Stomach smooth muscle (tissue), 2 donors: ENCODE data around the gene AQR.
"Not testable (repeated sequence)": the region's sequence is repeated elsewhere in the genome, so short reads cannot be mapped to it uniquely, and the experiment has no call there.

Source experiments
- H3K27ac ChIP-seq: one replicate; pipeline ENCODE4 v1.7.0; 2013; ENCODE audit warnings: mild to moderate bottlenecking, low read length, inconsistent platforms
- H3K27me3 ChIP-seq, 2 donors: one replicate each; pipeline ENCODE4 v1.7.0; 2013; ENCODE audit warnings: low read length in 2 of 2; ENCODE audit not compliant: insufficient read depth in 2 of 2, control insufficient read depth in 1 of 2
- H3K36me3 ChIP-seq, 2 donors: one replicate each; pipeline ENCODE4 v1.7.0; 2013; ENCODE audit warnings: low read length in 2 of 2; ENCODE audit not compliant: control insufficient read depth in 2 of 2, insufficient read depth in 2 of 2
- H3K4me1 ChIP-seq: one replicate; pipeline ENCODE4 v1.7.0; 2013; ENCODE audit warnings: low read length; ENCODE audit not compliant: control insufficient read depth, insufficient read depth
- H3K4me3 ChIP-seq, 2 donors: one replicate each; pipeline ENCODE4 v1.7.0; 2013; ENCODE audit warnings: low read length in 2 of 2
- H3K9ac ChIP-seq, 2 donors: one replicate each; pipeline ENCODE4 v1.7.0; 2013; ENCODE audit warnings: low read length in 2 of 2, mild to moderate bottlenecking in 1 of 2
- H3K9me3 ChIP-seq, 2 donors: one replicate each; pipeline ENCODE4 v1.7.0; 2013; ENCODE audit warnings: low read length in 2 of 2; ENCODE audit not compliant: control insufficient read depth in 2 of 2
- donor health status: healthy.
- donor health status: Pancreatic carcinoma.

Gene AQR

DNA sequence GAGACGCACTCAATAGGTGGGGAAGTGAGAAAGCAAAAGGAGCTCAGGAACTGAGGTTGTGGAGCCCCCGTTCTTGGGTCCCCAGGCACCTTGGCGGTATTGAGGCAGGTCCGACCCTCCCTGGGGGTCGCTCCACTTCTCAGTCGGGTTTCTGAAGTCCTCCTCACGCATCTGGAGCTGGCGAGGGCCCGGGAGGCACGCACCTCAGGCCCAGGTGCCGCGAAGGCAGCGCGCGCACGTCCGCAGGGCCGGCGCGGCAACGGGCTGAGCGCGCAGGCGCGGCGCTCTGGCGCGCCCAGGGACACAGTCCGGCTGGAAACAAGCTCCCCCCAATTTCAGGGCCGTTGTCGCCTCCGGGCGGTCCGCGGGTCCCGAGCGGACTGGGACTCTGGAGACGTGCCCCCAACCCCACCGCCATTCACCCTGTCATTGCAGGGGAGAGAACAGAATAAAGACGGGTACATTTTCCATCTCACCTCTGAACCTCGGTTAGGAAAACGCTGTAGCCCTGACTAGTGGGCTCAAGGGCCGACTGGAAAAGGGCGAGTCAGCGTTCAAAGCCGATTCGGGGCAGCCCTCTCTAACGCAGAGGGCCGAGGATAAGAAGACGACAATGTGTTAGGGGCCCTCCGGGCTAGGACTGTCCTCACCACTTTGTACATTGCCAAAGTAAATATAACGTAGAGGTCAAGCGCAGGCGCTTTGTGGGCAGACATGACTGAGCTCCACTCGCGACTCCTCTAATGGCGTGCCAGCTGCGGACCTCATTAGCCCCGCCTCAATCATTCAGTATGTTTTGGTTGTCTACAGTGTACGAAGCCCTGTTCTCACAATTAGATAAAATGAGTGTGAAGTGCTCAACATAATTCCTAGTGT, 18.7 kb upstream of the AQR start, which contains the start of gene ZNF770:
Gene ZNF770 (minus strand): TSS at position 261 of the 876 bp plus-strand sequence. CDS start 4,853 bp downstream, outside the sequence.
- Histone ChIP-seq H3K9ac (peak within 1 kb of the TSS; percentile 97 to 100), H3K4me1 (peaks cover 9% of the 10 kb centered on the region), H3K27ac (peak within 1 kb of the TSS; percentile 99), H3K27me3 (no peaks in the 10 kb centered on the region), H3K4me3 (peak within 1 kb of the TSS; percentile 86 to 100), H3K9me3 (no peaks in the 10 kb centered on the region), H3K36me3 (no peaks in the 10 kb centered on the region)

DNA sequence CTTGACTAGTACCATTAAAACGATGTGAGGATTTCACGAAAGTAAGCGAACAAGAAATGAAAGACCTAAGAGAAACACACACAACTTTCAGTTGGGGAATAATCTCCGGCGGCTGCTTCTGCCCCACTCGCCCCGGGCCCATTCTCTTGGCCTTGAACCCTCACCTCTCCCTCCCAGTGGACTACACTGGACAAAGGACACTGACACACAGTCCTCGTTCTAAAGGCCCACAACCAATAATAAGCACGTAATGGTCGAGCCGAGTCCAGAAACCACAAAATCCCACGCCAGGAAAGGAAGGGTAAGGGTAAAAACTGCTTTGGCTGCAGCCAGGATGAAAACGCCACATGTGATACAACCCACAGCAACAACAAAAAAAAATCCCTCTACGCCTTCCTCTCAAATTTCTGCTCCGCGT, 18.1 kb upstream of the AQR start:
- H3K27ac ChIP-seq: peak overlapping the region; percentile 99
- peaks cover 9% of the 10 kb centered on the region for H3K4me1 ChIP-seq
- peak overlapping the region; percentile 86 to 100 for H3K4me3 ChIP-seq
- H3K27me3 ChIP-seq: no peaks in the 10 kb centered on the region
- peaks cover 2 to 4% of the 10 kb centered on the region in 2 donors for H3K36me3 ChIP-seq
- H3K9ac ChIP-seq: peak overlapping the region; percentile 97 to 100
- H3K9me3 ChIP-seq: no peaks in the 10 kb centered on the region

DNA sequence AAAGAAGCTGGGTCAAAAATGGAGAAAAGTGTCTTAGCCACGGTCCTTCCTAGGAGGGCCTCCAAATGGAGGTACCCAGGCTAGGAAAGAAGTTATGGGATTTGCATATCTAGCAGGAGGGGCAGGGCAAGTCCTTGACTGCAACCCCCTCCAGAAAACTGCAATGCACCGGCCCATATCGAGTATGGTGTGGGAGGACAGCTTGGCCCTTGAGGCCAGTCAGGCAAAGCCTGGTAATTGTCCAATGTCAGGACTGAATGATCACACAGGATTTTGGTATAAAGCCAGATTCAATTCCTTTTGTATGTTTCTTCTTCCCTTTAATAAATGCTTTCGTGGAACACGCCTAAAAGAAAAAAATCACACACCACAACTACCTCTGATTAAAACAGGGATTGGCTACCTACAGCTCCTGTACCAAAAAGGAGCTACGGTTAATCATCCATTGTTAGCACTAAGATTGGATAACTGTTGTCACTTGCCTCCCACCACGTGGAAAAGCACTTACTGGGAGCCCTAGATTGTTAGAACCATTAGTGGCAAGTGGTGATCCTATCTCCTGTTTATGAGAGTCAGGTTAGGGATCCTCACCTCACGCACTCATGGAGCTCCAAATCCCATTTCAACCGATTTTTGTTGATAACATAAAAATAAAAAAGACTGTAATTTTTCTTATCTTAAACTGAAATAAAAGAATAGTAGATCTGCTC, 17.4 kb upstream of the AQR start:
- Histone ChIP-seq H3K9ac (peak overlapping the region; percentile 97 to 100), H3K36me3 (peaks cover 2 to 6% of the 10 kb centered on the region in 2 donors), H3K9me3 (no peaks in the 10 kb centered on the region), H3K4me3 (peak overlapping the region; percentile 86 to 100), H3K27ac (no peak overlapping the region), H3K27me3 (no peaks in the 10 kb centered on the region), H3K4me1 (peaks cover 9% of the 10 kb centered on the region)

DNA sequence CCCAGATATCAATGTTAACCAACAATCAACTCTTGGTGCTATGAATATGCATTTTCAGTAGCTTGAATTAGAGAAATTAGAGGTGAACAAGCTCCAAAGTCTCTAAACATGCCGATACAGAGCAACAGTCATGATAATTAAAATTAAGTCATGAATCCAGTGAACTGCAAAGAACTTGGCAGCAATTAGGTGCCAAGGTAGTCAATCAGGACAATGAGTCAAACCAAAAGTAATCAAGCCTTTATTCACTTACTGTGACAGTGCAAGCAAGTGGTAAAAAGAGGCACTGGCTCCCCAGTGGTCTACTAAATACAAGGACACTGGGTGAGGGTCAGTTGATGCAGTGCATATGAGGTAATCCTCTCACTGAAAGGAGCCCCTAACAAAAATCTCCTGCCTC, 16.8 kb upstream of the AQR start:
- Histone ChIP-seq H3K36me3 (peaks cover 2 to 8% of the 10 kb centered on the region in 2 donors), H3K9me3 (no peaks in the 10 kb centered on the region), H3K9ac (peak overlapping the region in 1 of 2 donors; percentile 23), H3K4me3 (peak overlapping the region; percentile 86 to 100), H3K4me1 (peaks cover 9% of the 10 kb centered on the region), H3K27me3 (no peaks in the 10 kb centered on the region), H3K27ac (no peak overlapping the region)

DNA sequence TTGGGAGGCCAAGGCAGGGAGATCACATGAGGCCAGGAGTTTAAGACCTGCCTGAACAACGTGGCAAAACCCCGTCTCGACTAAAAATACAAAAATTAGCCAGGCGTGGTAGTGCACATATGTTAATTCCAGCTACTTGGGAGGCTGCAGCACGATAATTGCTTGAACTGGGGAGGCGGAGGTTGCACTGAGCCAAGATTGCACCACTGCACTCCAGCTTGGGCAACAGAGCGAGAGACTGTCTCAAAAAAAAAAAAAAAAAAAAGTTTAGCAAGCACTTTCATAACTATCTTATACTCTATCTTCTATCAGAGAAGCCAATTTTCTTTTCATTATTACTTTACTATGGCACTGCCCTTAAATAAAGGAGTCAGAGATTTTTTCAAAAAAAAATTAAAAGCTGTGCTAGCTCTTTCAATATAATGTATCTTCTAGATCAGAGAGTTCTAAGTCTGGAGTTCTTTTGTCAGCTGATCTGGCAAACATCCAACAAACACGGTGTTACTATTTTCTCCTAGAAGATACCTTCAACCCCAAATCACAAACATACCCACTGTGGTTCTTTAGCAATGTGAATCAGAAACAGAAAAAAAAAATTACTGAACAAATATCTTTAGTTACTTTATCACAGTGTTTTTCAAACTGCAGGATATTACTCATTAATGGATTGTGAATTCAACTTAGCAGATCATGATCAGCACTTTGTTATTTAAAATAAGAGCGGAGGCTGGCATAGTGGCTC, 15.5 kb upstream of the AQR start:
- Histone ChIP-seq H3K4me3 (no peak overlapping the region), H3K4me1 (peaks cover 9% of the 10 kb centered on the region), H3K9me3 (no peaks in the 10 kb centered on the region), H3K36me3 (peaks cover 2 to 8% of the 10 kb centered on the region in 2 donors), H3K9ac (no peak overlapping the region), H3K27me3 (no peaks in the 10 kb centered on the region), H3K27ac (no peak overlapping the region)

DNA sequence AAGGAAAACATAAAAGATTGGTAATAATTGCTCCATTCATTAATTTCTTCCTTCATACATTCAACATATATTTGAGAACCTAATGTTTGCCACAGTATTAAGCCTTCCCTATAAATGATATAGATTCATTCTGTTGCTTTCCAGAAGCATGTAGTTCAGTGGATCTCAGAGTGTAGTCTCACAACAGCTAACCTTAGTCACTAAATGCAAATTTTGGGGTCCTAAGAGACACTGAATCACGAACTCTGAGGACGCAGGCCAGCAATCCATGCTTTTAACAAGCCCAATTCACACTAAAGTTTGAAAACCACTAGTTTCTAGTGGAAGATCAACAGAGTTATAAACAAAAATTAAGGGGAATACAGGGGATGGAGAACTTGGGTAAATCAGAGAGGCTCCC, 7.2 kb upstream of the AQR start:
- Histone ChIP-seq H3K4me3 (no peak overlapping the region), H3K27ac (no peak overlapping the region), H3K27me3 (no peaks in the 10 kb centered on the region), H3K36me3 (peaks cover 0 to 3% of the 10 kb centered on the region in 2 donors), H3K9me3 (no peaks in the 10 kb centered on the region), H3K4me1 (no peaks in the 10 kb centered on the region), H3K9ac (no peak overlapping the region)

DNA sequence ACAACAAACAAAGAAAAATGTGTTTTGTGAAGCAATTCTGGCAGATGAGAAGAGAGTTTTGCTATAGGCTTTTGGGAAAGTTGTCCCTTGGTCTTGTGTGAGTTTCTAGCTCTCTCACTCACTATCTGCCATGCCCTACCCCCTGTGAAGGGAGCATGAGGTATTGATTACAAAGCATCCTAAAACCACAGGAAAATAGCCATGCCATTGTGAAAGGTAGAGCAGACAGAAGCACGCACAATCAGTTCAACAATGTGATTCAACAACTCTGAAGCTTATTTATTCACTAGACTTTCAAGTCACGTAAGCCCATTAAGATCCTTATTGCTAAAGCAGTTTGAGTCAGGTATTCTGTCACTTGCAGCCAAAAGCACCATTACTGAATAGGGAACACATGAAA, 6.5 kb upstream of the AQR start:
- Histone ChIP-seq H3K4me3 (no peak overlapping the region), H3K9ac (no peak overlapping the region), H3K9me3 (no peaks in the 10 kb centered on the region), H3K27me3 (no peaks in the 10 kb centered on the region), H3K4me1 (no peaks in the 10 kb centered on the region), H3K27ac (no peak overlapping the region), H3K36me3 (peaks cover 0 to 3% of the 10 kb centered on the region in 2 donors)

DNA sequence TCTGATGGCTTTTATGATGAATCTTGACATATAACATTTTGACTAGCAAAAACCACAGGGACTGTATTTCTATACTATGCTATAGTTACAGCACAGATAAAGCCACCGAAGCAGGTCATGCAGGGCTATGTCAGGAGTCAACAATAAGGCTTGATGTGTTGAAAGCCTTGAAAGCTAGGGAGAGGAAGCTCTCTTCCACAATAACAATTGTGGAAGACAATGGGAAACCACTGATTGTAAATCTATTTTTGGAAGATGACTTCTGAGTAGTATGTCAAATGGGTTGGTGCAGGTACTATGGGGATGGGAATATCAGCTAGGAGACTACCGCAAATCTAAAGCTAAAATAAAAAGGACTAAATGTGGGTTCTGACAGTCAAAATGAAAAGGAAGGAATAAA, 4.0 kb upstream of the AQR start:
- Histone ChIP-seq H3K36me3 (peaks cover 0 to 3% of the 10 kb centered on the region in 2 donors), H3K9ac (no peak overlapping the region), H3K27me3 (no peaks in the 10 kb centered on the region), H3K9me3 (no peaks in the 10 kb centered on the region), H3K27ac (no peak overlapping the region), H3K4me3 (no peak overlapping the region), H3K4me1 (peaks cover 5% of the 10 kb centered on the region)

DNA sequence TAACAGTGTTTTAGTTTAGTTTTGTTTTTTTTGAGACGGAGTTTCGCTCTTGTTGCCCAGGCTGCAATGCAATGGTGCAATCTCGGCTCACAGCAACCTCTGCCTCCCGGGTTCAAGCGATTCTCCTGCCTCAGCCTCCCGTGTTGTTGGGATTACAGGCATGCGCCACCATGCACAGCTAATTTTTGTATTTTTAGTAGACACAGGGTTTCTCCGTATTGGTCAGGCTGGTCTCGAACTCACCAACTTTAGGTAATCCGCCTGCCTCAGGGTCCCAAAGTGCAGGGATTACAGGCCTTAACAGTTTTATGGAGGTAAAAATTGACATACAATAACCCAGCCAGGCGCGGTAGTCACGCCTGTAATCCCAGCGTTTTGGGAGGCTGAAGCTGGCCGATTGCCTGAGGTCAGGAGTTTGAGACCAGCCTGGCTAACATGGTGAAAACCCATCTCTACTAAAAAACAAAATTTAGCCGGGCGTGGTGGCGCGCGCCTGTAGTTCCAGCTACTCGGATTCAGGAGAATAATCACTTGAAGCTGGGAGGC, 629 bp upstream of the AQR start:
- not testable (repeated sequence) for H3K9me3 ChIP-seq, H3K27ac ChIP-seq, H3K4me1 ChIP-seq, H3K36me3 ChIP-seq, H3K27me3 ChIP-seq
- Histone ChIP-seq H3K4me3 (peak overlapping the region; percentile 98 to 100), H3K9ac (peak overlapping the region; percentile 36 to 66)

DNA sequence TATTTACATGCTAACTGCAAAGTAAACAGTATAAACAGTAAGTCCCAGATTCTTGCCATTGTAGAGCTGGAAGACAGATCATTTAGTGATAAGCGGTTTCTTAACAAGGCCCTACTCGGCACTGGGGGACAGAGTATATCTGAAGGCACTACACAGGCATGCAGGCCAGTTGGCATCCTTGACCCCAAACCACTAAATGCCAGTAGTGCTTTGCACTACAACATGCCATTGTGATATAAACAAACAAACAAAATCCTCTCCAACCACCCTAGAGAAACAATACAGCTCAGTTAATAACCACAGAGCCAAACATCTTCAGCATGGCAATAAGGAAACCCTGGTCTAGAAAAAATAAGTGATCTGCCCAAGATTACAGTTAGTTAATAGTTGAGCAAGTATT, 5.3 kb downstream of the AQR start:
- no peak overlapping the region for H3K9ac ChIP-seq
- H3K27me3 ChIP-seq: no peaks in the 10 kb centered on the region
- no peaks in the 10 kb centered on the region for H3K9me3 ChIP-seq
- no peak overlapping the region for H3K4me3 ChIP-seq
- peaks cover 5% of the 10 kb centered on the region for H3K4me1 ChIP-seq
- H3K36me3 ChIP-seq: peaks cover 6 to 11% of the 10 kb centered on the region in 2 donors
- H3K27ac ChIP-seq: no peak overlapping the region
